BLaER1 (cell line): Measurements from ENCODE around the gene TMEM100.

Source experiments
- H3K27ac ChIP-seq: shearing (Covaris generic); formaldehyde crosslinking; 2 replicates; pipeline ENCODE4 v1.8.1; 2022
- H3K27me3 ChIP-seq: shearing (Covaris generic); formaldehyde crosslinking; 2 replicates; pipeline ENCODE4 v1.8.1; 2022
- H3K36me3 ChIP-seq: shearing (Covaris generic); formaldehyde crosslinking; 2 replicates; pipeline ENCODE4 v1.8.1; 2022
- H3K4me1 ChIP-seq: shearing (Covaris generic); formaldehyde crosslinking; 2 replicates; pipeline ENCODE4 v1.8.1; 2022
- H3K4me2 ChIP-seq: shearing (Covaris generic); formaldehyde crosslinking; 2 replicates; pipeline ENCODE4 v1.8.1; 2022
- H3K4me3 ChIP-seq: shearing (Covaris generic); formaldehyde crosslinking; 2 replicates; pipeline ENCODE4 v1.8.1; 2022
- H3K9ac ChIP-seq: shearing (Covaris generic); formaldehyde crosslinking; 2 replicates; pipeline ENCODE4 v1.8.1; 2022
- H3K9me3 ChIP-seq: shearing (Covaris generic); formaldehyde crosslinking; 2 replicates; pipeline ENCODE4 v1.8.1; 2022
- H4K20me1 ChIP-seq: shearing (Covaris generic); formaldehyde crosslinking; 2 replicates; pipeline ENCODE4 v1.8.1; 2022
- Cebpa-rat ChIP-seq: shearing (Covaris generic); IDR thresholded peaks from 2 replicates; pipeline ENCODE4 v1.8.1; 2022

Gene TMEM100

GRCh38 chr17:55722016-55722736 is 488 bp downstream of the TMEM100 start:
- no peak overlapping the region for H3K27ac ChIP-seq
- no peak for TF ChIP-seq Cebpa-rat
- H3K4me3 ChIP-seq = peak overlapping the region; percentile 59
- no peaks in the 10 kb centered on the region for H3K9me3 ChIP-seq
- H3K4me1 ChIP-seq = peaks cover 41% of the 10 kb centered on the region
- no peaks in the 10 kb centered on the region for H3K27me3 ChIP-seq
- H3K4me2 ChIP-seq = peak overlapping the region; percentile 68
- 0 out of 2 replicates have a peak overlapping the region, but pooled peaks have one; percentile 0 for H3K9ac ChIP-seq
- no peaks in the 10 kb centered on the region for H4K20me1 ChIP-seq
- no peaks in the 10 kb centered on the region for H3K36me3 ChIP-seq

DNA sequence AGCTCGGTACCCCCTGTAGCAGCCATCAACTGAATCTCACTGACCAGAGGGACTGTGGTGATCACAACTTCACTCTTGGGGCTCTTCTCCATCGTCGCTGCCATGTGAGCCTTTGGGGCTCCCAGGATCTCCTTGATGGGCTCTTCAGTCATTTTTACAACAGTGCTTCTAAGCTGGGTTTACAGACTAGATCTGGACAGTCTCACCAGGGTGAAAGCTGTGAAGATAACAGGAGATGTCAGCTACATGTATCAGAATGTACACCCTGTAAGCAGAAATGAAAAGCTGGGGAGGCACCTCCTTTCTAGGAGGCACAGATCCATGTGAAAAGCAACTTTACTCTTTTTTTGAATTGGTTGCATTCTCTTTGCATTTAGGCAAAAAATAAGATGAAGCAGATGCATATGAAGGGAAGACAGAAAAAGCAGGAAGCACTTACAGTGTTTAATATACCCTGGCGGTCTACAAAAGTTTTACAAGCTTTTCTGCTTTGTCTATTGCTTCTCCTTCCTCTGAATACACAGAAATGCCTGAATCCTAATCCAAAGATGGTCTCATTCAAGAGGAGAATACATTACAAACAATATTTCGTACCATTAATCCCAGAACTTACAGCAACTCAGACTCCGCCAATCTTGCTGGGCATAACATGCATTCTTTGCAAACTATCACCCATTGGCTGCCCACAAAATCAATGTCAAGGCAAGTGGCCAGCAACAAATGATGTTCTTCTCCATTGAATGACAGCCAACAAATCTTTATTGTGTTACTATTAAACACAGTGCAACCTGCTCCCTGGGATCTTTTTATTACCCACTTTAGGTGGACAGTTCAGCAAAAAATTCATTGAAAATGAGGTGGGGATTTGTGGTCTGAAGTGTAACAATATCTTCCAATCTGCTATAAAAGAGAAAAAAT is 1.5 kb downstream of the TMEM100 start:
- no peaks in the 10 kb centered on the region for H4K20me1 ChIP-seq
- no peaks in the 10 kb centered on the region for H3K9me3 ChIP-seq
- H3K4me2 ChIP-seq = peak overlapping the region; percentile 50
- no peaks in the 10 kb centered on the region for H3K27me3 ChIP-seq
- no peak overlapping the region for H3K27ac ChIP-seq
- no peak overlapping the region for H3K4me3 ChIP-seq
- TF ChIP-seq Cebpa-rat = no peak
- H3K36me3 ChIP-seq = no peaks in the 10 kb centered on the region
- H3K4me1 ChIP-seq = peaks cover 41% of the 10 kb centered on the region
- H3K9ac ChIP-seq = no peak overlapping the region

- H3K27me3 ChIP-seq = no peaks in the 10 kb centered on the region
- no peak for TF ChIP-seq Cebpa-rat
- H3K4me3 ChIP-seq = no peak overlapping the region
- no peak overlapping the region for H3K4me2 ChIP-seq
- H3K4me1 ChIP-seq = peaks cover 25% of the 10 kb centered on the region
- H3K36me3 ChIP-seq = no peaks in the 10 kb centered on the region
- H3K9me3 ChIP-seq = no peaks in the 10 kb centered on the region
- no peaks in the 10 kb centered on the region for H4K20me1 ChIP-seq
- no peak overlapping the region for H3K9ac ChIP-seq
- no peak overlapping the region for H3K27ac ChIP-seq
Observed at GRCh38 chr17:55717898-55718735, 4.5 kb downstream of the TMEM100 start.

- Histone ChIP-seq H3K27ac (no peak overlapping the region), H3K9ac (no peak overlapping the region), H3K4me1 (peaks cover 18% of the 10 kb centered on the region), H4K20me1 (no peaks in the 10 kb centered on the region), H3K36me3 (no peaks in the 10 kb centered on the region), H3K9me3 (no peaks in the 10 kb centered on the region), H3K4me2 (no peak overlapping the region), H3K27me3 (no peaks in the 10 kb centered on the region), H3K4me3 (no peak overlapping the region)
- no peak for TF ChIP-seq Cebpa-rat
Observed at GRCh38 chr17:55717432-55717831, 5.2 kb downstream of the TMEM100 start.

- no peak for TF ChIP-seq Cebpa-rat
- Histone ChIP-seq H3K4me3 (no peak overlapping the region), H3K9ac (no peak overlapping the region), H3K4me2 (no peak overlapping the region), H3K4me1 (no peaks in the 10 kb centered on the region), H3K36me3 (no peaks in the 10 kb centered on the region), H4K20me1 (no peaks in the 10 kb centered on the region), H3K27me3 (no peaks in the 10 kb centered on the region), H3K9me3 (no peaks in the 10 kb centered on the region), H3K27ac (no peak overlapping the region)
Observed at GRCh38 chr17:55710829-55711496, 11.7 kb downstream of the TMEM100 start.

- Histone ChIP-seq H3K4me1 (no peaks in the 10 kb centered on the region), H3K9ac (no peak overlapping the region), H3K27me3 (no peaks in the 10 kb centered on the region), H3K9me3 (no peaks in the 10 kb centered on the region), H3K4me3 (no peak overlapping the region), H3K36me3 (no peaks in the 10 kb centered on the region), H4K20me1 (no peaks in the 10 kb centered on the region), H3K4me2 (no peak overlapping the region), H3K27ac (no peak overlapping the region)
- no peak for TF ChIP-seq Cebpa-rat
Observed at GRCh38 chr17:55710410-55710809, 12.3 kb downstream of the TMEM100 start.

GRCh38 chr17:55709984-55710383 is 12.7 kb downstream of the TMEM100 start:
- Histone ChIP-seq H3K9ac (no peak overlapping the region), H3K4me2 (no peak overlapping the region), H3K36me3 (no peaks in the 10 kb centered on the region), H3K27me3 (no peaks in the 10 kb centered on the region), H3K27ac (no peak overlapping the region), H3K9me3 (no peaks in the 10 kb centered on the region), H3K4me3 (no peak overlapping the region), H4K20me1 (no peaks in the 10 kb centered on the region), H3K4me1 (no peaks in the 10 kb centered on the region)
- no peak for TF ChIP-seq Cebpa-rat

DNA sequence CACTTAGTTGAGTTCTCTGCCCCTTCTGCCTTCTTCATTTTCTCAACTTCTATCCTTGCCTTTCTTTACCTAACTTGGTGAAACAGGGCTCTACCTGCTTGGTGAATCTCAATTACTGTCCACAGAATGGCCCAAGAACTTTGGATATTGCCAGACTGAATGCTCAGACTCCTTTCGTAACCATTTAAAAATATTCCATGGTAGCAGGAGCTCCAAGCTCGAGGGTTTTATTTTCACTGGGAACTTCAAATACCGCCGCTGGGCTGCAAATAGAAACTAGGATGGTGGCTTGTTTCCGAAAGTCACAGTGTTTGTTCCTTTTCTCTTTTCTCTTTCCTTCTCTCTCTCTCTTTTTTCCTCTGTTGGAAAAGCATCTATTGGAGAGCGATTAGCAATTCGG is 13.2 kb downstream of the TMEM100 start:
- H4K20me1 ChIP-seq = no peaks in the 10 kb centered on the region

DNA sequence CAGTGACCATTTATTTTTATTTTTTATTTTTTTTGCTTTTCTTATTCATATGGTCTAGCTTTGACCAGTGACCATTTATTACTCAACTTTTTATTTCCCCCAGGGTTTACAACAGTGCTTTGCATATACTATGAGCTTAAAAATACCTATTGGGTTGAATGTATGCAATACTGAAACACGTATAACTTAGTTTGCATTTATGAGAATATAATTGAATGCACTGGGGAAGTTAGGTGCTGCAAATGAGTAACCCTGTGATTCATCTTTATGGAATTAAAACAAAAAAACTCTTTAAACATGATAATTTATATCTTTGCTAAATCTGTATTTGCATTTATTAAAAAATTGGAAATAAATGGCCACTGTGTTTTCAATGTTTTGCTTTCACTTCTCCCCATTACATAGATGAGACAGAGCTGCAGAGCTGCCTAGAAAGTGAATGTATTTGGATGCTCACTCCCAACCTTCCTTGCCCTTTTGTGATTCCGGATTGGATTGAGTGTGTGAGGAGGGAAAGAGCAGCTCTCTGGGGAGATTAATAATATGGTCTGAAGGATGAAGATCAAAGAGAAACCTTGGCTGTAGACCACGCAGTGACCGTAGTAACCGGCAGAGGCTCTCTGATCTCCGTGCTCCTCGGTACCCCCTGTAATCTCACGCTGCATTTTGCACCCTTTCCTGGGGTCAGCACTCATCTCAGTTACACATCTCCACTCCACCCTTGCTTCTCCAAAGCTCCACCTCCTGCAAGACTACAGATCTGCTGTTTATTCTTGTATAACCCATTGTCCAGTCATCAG is 14.3 kb downstream of the TMEM100 start:
- no peak for TF ChIP-seq Cebpa-rat
- H3K4me2 ChIP-seq = no peak overlapping the region
- no peak overlapping the region for H3K27ac ChIP-seq
- H3K27me3 ChIP-seq = no peaks in the 10 kb centered on the region
- no peaks in the 10 kb centered on the region for H4K20me1 ChIP-seq
- no peaks in the 10 kb centered on the region for H3K4me1 ChIP-seq
- no peak overlapping the region for H3K4me3 ChIP-seq
- H3K9ac ChIP-seq = no peak overlapping the region
- no peaks in the 10 kb centered on the region for H3K36me3 ChIP-seq
- H3K9me3 ChIP-seq = no peaks in the 10 kb centered on the region

More for the DNA sequence above, 13.2 kb downstream of the TMEM100 start:
- Histone ChIP-seq H3K4me1 (no peaks in the 10 kb centered on the region), H3K27ac (no peak overlapping the region), H3K4me3 (no peak overlapping the region), H3K4me2 (no peak overlapping the region), H3K27me3 (no peaks in the 10 kb centered on the region), H3K36me3 (no peaks in the 10 kb centered on the region), H3K9ac (no peak overlapping the region), H3K9me3 (no peaks in the 10 kb centered on the region)
- no peak for TF ChIP-seq Cebpa-rat
